Dendritic cell treated with granulocyte-macrophage colony-stimulating factor and Interleukin-4, amounts not matched to agents 40 ng/mL and 50 ng/mL, for 4 days (primary cell): ENCODE results near the gene POLR3K.

Source experiments
- H3K27ac Mint-ChIP-seq: one replicate; pipeline ENCODE4 v1.8.0; 2022; ENCODE audit warnings: mild to moderate bottlenecking, mixed read lengths
- H3K27me3 Mint-ChIP-seq: one replicate; pipeline ENCODE4 v1.8.0; 2022; ENCODE audit warnings: mild to moderate bottlenecking, mixed read lengths
- H3K36me3 Mint-ChIP-seq: one replicate; pipeline ENCODE4 v1.8.0; 2022; ENCODE audit warnings: low read depth, mixed read lengths
- H3K4me1 Mint-ChIP-seq: one replicate; pipeline ENCODE4 v1.8.0; 2022; ENCODE audit warnings: low read depth, mixed read lengths
- H3K4me3 Mint-ChIP-seq: one replicate; pipeline ENCODE4 v1.8.0; 2022; ENCODE audit warnings: mild to moderate bottlenecking, moderate library complexity, mixed read lengths
- H3K9me3 Mint-ChIP-seq: one replicate; pipeline ENCODE4 v1.8.0; 2022; ENCODE audit warnings: mixed read lengths
- intact Hi-C: fragments of 100-400 bp; cut with micrococcal nuclease; formaldehyde crosslinking; loops from one replicate; pipeline ENCODE4 v1.15.0; 2022

POLR3K gene

GRCh38 chr16:53346-54236, at the start of gene POLR3K, which contains the start of gene SNRNP25:
Gene POLR3K (minus strand): TSS chr16:53608. CDS start chr16:53586, 22 bp downstream.
Gene SNRNP25 (plus strand): TSS chr16:53828. CDS start chr16:54017, 189 bp downstream.
- no peaks in the 10 kb centered on the region for H3K27me3 Mint-ChIP-seq
- intact Hi-C loops = no loop called here
- H3K27ac Mint-ChIP-seq = peak within 1 kb of the TSS; percentile 96
- H3K4me1 Mint-ChIP-seq = peaks cover 55% of the 10 kb centered on the region
- peaks cover 79% of the 10 kb centered on the region for H3K36me3 Mint-ChIP-seq
- H3K4me3 Mint-ChIP-seq = peak within 1 kb of the TSS; percentile 99
- no peaks in the 10 kb centered on the region for H3K9me3 Mint-ChIP-seq

- intact Hi-C loops = no loop called here
- Mint-ChIP-seq H3K27me3 (no peaks in the 10 kb centered on the region), H3K36me3 (peaks cover 78% of the 10 kb centered on the region), H3K27ac (no peak overlapping the region), H3K9me3 (no peaks in the 10 kb centered on the region), H3K4me1 (peaks cover 5% of the 10 kb centered on the region), H3K4me3 (no peak overlapping the region)
Observed at GRCh38 chr16:102060-102855, 48.9 kb upstream of the POLR3K start.

- H3K4me3 Mint-ChIP-seq = no peak overlapping the region
- no peaks in the 10 kb centered on the region for H3K27me3 Mint-ChIP-seq
- H3K36me3 Mint-ChIP-seq = peaks cover 75% of the 10 kb centered on the region
- no peaks in the 10 kb centered on the region for H3K9me3 Mint-ChIP-seq
- intact Hi-C loops = no loop called here
- H3K27ac Mint-ChIP-seq = no peak overlapping the region
- H3K4me1 Mint-ChIP-seq = peaks cover 10% of the 10 kb centered on the region
Observed at GRCh38 chr16:101586-101985, 48.2 kb upstream of the POLR3K start.

DNA sequence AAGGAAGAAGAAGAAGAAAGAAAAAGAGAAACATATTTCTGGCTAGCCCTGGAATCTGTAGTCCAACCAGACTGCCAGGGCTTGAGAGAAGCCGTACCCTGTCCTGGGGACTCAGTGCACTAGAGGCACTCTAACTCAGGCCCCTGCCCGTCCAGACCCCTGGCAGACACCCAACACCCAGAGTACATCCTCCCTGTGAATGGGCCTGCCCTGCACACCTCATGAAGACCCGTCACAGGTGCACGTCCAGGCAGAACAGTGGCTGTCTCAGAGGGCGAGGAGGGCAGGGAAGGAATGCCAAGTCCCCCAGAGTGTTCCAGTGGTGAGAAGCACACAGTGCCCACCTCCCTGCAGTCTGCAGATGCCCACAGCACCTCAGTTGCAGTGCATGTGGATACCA, 47.6 kb upstream of the POLR3K start:
- peaks cover 73% of the 10 kb centered on the region for H3K36me3 Mint-ChIP-seq
- intact Hi-C loops = no loop called here
- H3K9me3 Mint-ChIP-seq = no peaks in the 10 kb centered on the region
- H3K4me3 Mint-ChIP-seq = no peak overlapping the region
- H3K27ac Mint-ChIP-seq = no peak overlapping the region
- H3K4me1 Mint-ChIP-seq = peaks cover 10% of the 10 kb centered on the region
- H3K27me3 Mint-ChIP-seq = no peaks in the 10 kb centered on the region

DNA sequence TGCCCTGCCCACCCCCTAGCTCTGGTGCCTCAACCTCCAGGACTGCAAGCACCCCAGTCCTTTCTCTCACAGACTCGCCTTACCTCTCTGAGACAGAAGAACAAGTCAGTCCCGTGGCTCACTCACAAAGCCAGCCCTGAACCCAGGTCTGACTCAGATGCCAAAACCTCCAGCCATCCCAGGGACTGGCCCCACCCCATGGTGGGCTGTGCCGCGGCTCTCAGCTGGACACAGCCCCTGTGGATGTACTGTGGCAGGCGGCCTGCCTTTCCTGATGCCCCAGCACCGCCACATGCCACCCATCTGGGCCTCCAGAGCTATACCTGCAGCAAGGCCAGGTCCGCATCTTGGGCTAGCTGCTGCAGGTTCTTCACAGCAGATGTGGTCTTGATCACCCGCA, 44.4 kb upstream of the POLR3K start:
- intact Hi-C loops = loop anchor here (1.0 kb wide), 1 partner anchor 33 kb away; no protein-coding TSS in a partner anchor
- peaks cover 78% of the 10 kb centered on the region for H3K36me3 Mint-ChIP-seq

GRCh38 chr16:96935-97381, 43.5 kb upstream of the POLR3K start:
- Mint-ChIP-seq H3K36me3 (peaks cover 78% of the 10 kb centered on the region), H3K9me3 (no peaks in the 10 kb centered on the region), H3K27ac (peak overlapping the region; percentile 27), H3K4me1 (peaks cover 10% of the 10 kb centered on the region), H3K4me3 (no peak overlapping the region), H3K27me3 (no peaks in the 10 kb centered on the region)
- intact Hi-C loops = loop anchor here (1.0 kb wide), 1 partner anchor 32 kb away; no protein-coding TSS in a partner anchor

More for the DNA sequence above, 44.4 kb upstream of the POLR3K start:
- peak overlapping the region; percentile 27 for H3K27ac Mint-ChIP-seq
- no peaks in the 10 kb centered on the region for H3K27me3 Mint-ChIP-seq
- no peak overlapping the region for H3K4me3 Mint-ChIP-seq
- no peaks in the 10 kb centered on the region for H3K9me3 Mint-ChIP-seq
- H3K4me1 Mint-ChIP-seq = peaks cover 10% of the 10 kb centered on the region

- H3K4me1 Mint-ChIP-seq = peaks cover 10% of the 10 kb centered on the region
- peaks cover 73% of the 10 kb centered on the region for H3K36me3 Mint-ChIP-seq
- no peak overlapping the region for H3K27ac Mint-ChIP-seq
- H3K27me3 Mint-ChIP-seq = no peaks in the 10 kb centered on the region
- H3K4me3 Mint-ChIP-seq = no peak overlapping the region
- H3K9me3 Mint-ChIP-seq = no peaks in the 10 kb centered on the region
- intact Hi-C loops = no loop called here
Observed at GRCh38 chr16:94918-95265, 41.5 kb upstream of the POLR3K start.

DNA sequence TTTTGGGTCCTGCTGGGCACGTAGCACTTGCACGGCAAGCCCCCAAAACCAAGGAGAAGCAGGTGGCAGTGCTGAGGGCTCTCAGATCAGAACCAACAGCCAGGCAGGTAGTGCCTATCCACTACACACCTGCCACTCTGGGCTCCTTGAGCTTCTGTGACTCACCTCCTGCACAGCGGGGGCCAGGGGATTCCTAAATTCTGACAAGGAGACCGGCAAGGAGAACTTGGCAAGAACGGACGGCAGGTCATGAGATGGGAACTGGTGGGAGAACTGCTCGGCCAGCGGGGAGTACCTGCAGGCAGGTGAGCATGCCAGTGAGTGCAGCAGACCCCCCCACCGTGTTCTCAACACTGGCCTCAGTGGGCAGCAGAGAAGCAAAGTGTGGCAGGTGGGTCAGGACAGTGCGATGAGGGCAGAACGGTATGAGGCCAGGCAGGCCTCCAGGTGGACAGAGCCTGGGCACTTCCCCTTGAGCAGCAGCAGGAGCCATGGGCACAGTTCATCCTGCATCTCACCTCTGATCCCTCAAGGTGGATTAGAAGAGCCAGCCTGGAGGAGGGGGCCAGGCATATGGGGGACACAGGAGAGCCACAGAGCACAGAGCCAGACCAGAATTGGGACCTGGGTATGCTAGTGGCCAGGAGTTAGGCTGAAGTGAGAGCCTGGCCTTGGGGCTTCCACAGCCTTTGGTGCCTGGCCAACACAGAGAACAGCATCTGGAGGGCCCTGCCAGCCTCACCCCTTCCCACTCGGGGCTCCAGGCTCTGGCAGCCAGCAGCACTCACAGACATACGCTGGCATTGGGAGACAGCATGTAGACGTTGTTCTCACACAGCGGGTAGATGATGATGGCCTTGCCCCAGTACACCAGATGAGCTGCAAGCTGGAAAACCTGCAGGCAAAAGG, 39.3 kb upstream of the POLR3K start:
- no peak overlapping the region for H3K4me3 Mint-ChIP-seq
- H3K27ac Mint-ChIP-seq = no peak overlapping the region
- H3K27me3 Mint-ChIP-seq = no peaks in the 10 kb centered on the region
- peaks cover 9% of the 10 kb centered on the region for H3K4me1 Mint-ChIP-seq
- no peaks in the 10 kb centered on the region for H3K9me3 Mint-ChIP-seq
- intact Hi-C loops = no loop called here
- H3K36me3 Mint-ChIP-seq = peaks cover 73% of the 10 kb centered on the region

GRCh38 chr16:91484-91883, 38.1 kb upstream of the POLR3K start:
- intact Hi-C loops = no loop called here
- no peak overlapping the region for H3K4me3 Mint-ChIP-seq
- no peaks in the 10 kb centered on the region for H3K9me3 Mint-ChIP-seq
- no peak overlapping the region for H3K27ac Mint-ChIP-seq
- H3K27me3 Mint-ChIP-seq = no peaks in the 10 kb centered on the region
- H3K36me3 Mint-ChIP-seq = peaks cover 80% of the 10 kb centered on the region
- H3K4me1 Mint-ChIP-seq = no peaks in the 10 kb centered on the region

DNA sequence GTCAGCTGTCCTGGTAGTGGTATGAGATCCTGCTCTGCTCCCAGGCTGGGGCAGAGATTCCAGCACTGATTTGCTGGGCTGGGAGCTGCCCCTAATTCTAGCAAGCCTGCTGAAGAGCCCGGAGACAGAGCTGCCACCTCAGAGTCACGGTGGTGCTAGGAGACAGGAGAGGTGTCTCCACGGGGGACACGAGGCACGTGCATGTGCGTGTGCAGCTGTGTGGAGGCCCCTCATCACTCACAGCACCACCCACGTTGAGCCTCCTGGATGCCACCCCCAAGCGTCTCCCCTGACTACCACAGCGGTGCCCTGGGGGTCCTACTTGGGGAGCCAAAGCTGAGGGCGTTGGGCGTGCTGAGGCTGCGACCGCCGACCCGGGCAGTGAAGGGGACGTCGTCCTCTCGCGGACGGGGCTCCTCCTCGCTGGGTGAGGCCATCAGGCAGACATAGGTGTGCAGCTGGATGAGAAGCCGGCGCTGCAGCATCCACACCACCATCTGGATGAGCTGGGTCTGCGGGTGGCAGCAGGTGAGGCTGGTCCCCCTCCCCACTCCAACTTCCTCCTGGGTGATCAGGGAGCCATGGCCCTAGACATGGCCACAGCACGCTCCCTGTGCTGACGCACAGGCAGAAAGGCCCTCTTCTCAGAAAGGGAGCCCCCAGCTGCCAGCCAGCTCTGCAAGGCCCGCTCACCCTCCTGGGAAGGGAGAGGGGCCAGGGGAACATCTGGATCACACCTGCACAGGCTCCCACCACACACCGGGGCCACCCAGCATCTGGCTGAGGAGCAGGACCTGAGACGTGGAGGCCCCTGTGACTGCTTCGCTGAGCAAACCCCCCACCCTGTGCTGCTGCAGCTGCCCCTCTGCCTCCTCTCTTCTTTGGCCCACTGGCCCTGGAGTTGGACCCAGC, 36.2 kb upstream of the POLR3K start:
- H3K27ac Mint-ChIP-seq = no peak overlapping the region
- H3K4me3 Mint-ChIP-seq = no peak overlapping the region
- peaks cover 86% of the 10 kb centered on the region for H3K36me3 Mint-ChIP-seq

GRCh38 chr16:88613-89012, 35.2 kb upstream of the POLR3K start:
- Mint-ChIP-seq H3K4me1 (peaks cover 26% of the 10 kb centered on the region), H3K27ac (no peak overlapping the region), H3K9me3 (no peaks in the 10 kb centered on the region), H3K36me3 (peaks cover 86% of the 10 kb centered on the region), H3K4me3 (no peak overlapping the region), H3K27me3 (no peaks in the 10 kb centered on the region)
- intact Hi-C loops = no loop called here

More for the DNA sequence above, 36.2 kb upstream of the POLR3K start:
- H3K27me3 Mint-ChIP-seq = no peaks in the 10 kb centered on the region
- H3K9me3 Mint-ChIP-seq = no peaks in the 10 kb centered on the region
- H3K4me1 Mint-ChIP-seq = peaks cover 16% of the 10 kb centered on the region
- intact Hi-C loops = no loop called here

DNA sequence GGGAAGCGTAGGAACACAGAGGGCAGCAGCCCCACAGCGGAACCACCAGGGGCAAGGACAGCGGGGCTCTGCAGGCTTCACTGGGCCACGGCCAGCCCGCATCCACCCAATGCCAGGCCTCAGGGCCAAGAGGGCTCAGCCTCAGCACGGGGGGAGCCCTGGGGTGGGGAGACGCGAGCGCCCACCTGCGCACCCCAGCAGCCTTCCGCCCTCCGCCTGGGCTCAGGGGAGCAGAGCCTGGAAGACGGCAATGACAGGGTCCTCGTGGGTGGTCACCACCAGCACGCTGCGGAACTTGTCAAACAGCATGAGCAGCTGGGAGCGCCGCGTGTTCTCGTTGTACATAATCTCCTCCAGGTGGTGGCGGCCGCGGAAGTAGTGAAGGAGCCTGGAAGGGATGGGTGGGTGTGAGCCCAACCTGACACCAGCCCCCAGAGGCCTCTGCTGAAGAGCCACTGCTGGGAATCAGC, 33.1 kb upstream of the POLR3K start:
- Mint-ChIP-seq H3K27me3 (no peaks in the 10 kb centered on the region), H3K9me3 (no peaks in the 10 kb centered on the region), H3K4me1 (peaks cover 39% of the 10 kb centered on the region), H3K4me3 (no peak overlapping the region), H3K36me3 (peaks cover 90% of the 10 kb centered on the region), H3K27ac (no peak overlapping the region)
- intact Hi-C loops = no loop called here
